GM19468 (cell line): ENCODE data around the gene ZSCAN31.
"Not testable (repeated sequence)": the region's sequence is repeated elsewhere in the genome, so short reads cannot be mapped to it uniquely, and the experiment has no call there.

Experiments
- ATAC-seq: cut with Tn5 transposase; IDR thresholded peaks from one replicate; pipeline ENCODE4 v1.9.1; 2021; ENCODE audit warnings: mild to moderate bottlenecking, moderate library complexity, moderate number of reproducible peaks; ENCODE audit not compliant: unreplicated experiment; ENCODE audit errors: extremely low read depth

ZSCAN31 gene

GRCh38 chr6:28335564-28336283, at the start of gene ZSCAN31:
Gene ZSCAN31, minus strand, starts transcription at chr6:28336148. Its CDS starts 6,465 bp downstream, at chr6:28329683.
- peak; percentile 60 for ATAC-seq

- ATAC-seq = no peak
Observed at GRCh38 chr6:28384143-28384533, 48.2 kb upstream of the ZSCAN31 start.

GRCh38 chr6:28383235-28384142, 47.5 kb upstream of the ZSCAN31 start:
- peak; percentile 83 for ATAC-seq

- ATAC-seq = no peak
Observed at GRCh38 chr6:28380381-28380780, 44.4 kb upstream of the ZSCAN31 start.

GRCh38 chr6:28378644-28379043, 42.7 kb upstream of the ZSCAN31 start:
- ATAC-seq = no peak

- ATAC-seq = no peak
Observed at GRCh38 chr6:28377879-28378278, 41.9 kb upstream of the ZSCAN31 start.

- ATAC-seq = no peak
Observed at GRCh38 chr6:28373925-28374324, 38.0 kb upstream of the ZSCAN31 start.

- peak; percentile 58 for ATAC-seq
Observed at GRCh38 chr6:28371706-28372451, 35.9 kb upstream of the ZSCAN31 start.

- no peak for ATAC-seq
Observed at GRCh38 chr6:28371280-28371679, 35.3 kb upstream of the ZSCAN31 start.

GRCh38 chr6:28370440-28370839, 34.5 kb upstream of the ZSCAN31 start:
- ATAC-seq = no peak

- ATAC-seq = no peak
Observed at GRCh38 chr6:28369463-28369862, 33.5 kb upstream of the ZSCAN31 start.

GRCh38 chr6:28368522-28368921, 32.6 kb upstream of the ZSCAN31 start:
- no peak for ATAC-seq

GRCh38 chr6:28365590-28365989, 29.6 kb upstream of the ZSCAN31 start:
- ATAC-seq = not testable (repeated sequence)

GRCh38 chr6:28360961-28361360, 25.0 kb upstream of the ZSCAN31 start:
- ATAC-seq = no peak

GRCh38 chr6:28359562-28359961, 23.6 kb upstream of the ZSCAN31 start:
- not testable (repeated sequence) for ATAC-seq

- ATAC-seq = no peak
Observed at GRCh38 chr6:28357036-28357435, 21.1 kb upstream of the ZSCAN31 start.

GRCh38 chr6:28356666-28357020, 20.7 kb upstream of the ZSCAN31 start:
- no peak for ATAC-seq

GRCh38 chr6:28355743-28356665, 20.1 kb upstream of the ZSCAN31 start:
- ATAC-seq = peak; percentile 21

- ATAC-seq = no peak
Observed at GRCh38 chr6:28354688-28355554, 19.0 kb upstream of the ZSCAN31 start.
